IMR-90 (cell line): Measurements from ENCODE around the gene EMP1. TPM values are rescaled to one million over a fixed set of nuclear protein-coding genes. Genes with fewer than 3 reads are reported as not detected.

ENCODE experiments used
- ATAC-seq: fragments of 200-7000 bp; cut with Tn5 transposase; 2 replicates; pipeline ENCODE4 v1.9.1; 2020; ENCODE audit warnings: low read depth, mild to moderate bottlenecking, moderate library complexity
- BruUV-seq: library from RNA; stranded (reverse); fragments of 400-500 nt; replicated peaks from 2 replicates; lab custom pipeline; 2021; lab: Mats Ljungman, UMichigan
- CTCF ChIA-PET: fragments of 300-600 bp; formaldehyde crosslinking; extraction: SDS; loops from one replicate; lab custom pipeline; 2021; ENCODE audit warnings: antibody characterized with exemption; lab: Yijun Ruan, JAX
- POLR2A ChIA-PET: fragments of 300-600 bp; sonication (Branson Sonifier 250); formaldehyde crosslinking; loops from one replicate; lab custom pipeline; 2022; ENCODE audit warnings: antibody characterized with exemption; ENCODE audit not compliant: unreplicated experiment; lab: Charles Lee
- DNase-seq: peaks from one replicate; pipeline ENCODE4 v3.0.0; 2013
- H2AFZ ChIP-seq: replicated peaks from 2 replicates; pipeline ENCODE3; 2013; ENCODE audit warnings: low read length, mild to moderate bottlenecking; ENCODE audit not compliant: poor library complexity
- H2AK5ac ChIP-seq: 2 replicates; pipeline ENCODE4 v1.6.1; 2013; ENCODE audit warnings: low read depth, low read length, inconsistent platforms
- H2AK9ac ChIP-seq: replicated peaks from 2 replicates; pipeline ENCODE3; 2013; ENCODE audit warnings: mild to moderate bottlenecking, low read depth, low read length, moderate library complexity; ENCODE audit not compliant: poor library complexity
- H2BK120ac ChIP-seq: 2 replicates; pipeline ENCODE4 v1.6.1; 2013; ENCODE audit warnings: low read depth, low read length, inconsistent platforms
- H2BK15ac ChIP-seq: 3 replicates; pipeline ENCODE4 v1.6.1; 2013; ENCODE audit warnings: low read depth, low read length, inconsistent platforms
- H2BK20ac ChIP-seq: 2 replicates; pipeline ENCODE4 v1.6.1; 2013; ENCODE audit warnings: low read depth, mild to moderate bottlenecking, inconsistent platforms, low read length, moderate library complexity
- H2BK5ac ChIP-seq: 2 replicates; pipeline ENCODE4 v1.6.1; 2013; ENCODE audit warnings: mild to moderate bottlenecking, low read depth, low read length, inconsistent platforms; ENCODE audit not compliant: poor library complexity, severe bottlenecking
- H3K14ac ChIP-seq: replicated peaks from 2 replicates; pipeline ENCODE4 v1.6.1; 2013; ENCODE audit warnings: low read depth, low read length, inconsistent platforms
- H3K18ac ChIP-seq: 2 replicates; pipeline ENCODE4 v1.6.1; 2013; ENCODE audit warnings: low read depth, low read length, control low read depth
- H3K23ac ChIP-seq: 2 replicates; pipeline ENCODE4 v1.6.1; 2013; ENCODE audit warnings: low read depth, low read length, inconsistent platforms
- H3K27ac ChIP-seq: 2 replicates; pipeline ENCODE4 v1.5.1; 2013; ENCODE audit warnings: mild to moderate bottlenecking, control low read depth, low read length; ENCODE audit not compliant: insufficient read depth
- H3K27me3 ChIP-seq: 2 replicates; pipeline ENCODE4 v1.6.1; 2013; ENCODE audit warnings: low read length; ENCODE audit not compliant: control insufficient read depth, insufficient read depth
- H3K36me3 ChIP-seq: 2 replicates; pipeline ENCODE4 v1.6.1; 2013; ENCODE audit warnings: low read length, mixed read lengths; ENCODE audit not compliant: control insufficient read depth, insufficient read depth
- H3K4ac ChIP-seq: 2 replicates; pipeline ENCODE4 v1.6.1; 2013; ENCODE audit warnings: low read depth, low read length, inconsistent platforms
- H3K4me1 ChIP-seq: 2 replicates; pipeline ENCODE4 v1.6.1; 2013; ENCODE audit warnings: low read length, mixed read lengths; ENCODE audit not compliant: control insufficient read depth, insufficient read depth
- H3K4me2 ChIP-seq: 2 replicates; pipeline ENCODE4 v1.6.1; 2013; ENCODE audit warnings: low read depth, mild to moderate bottlenecking, control low read depth, low read length, moderate library complexity
- H3K4me3 ChIP-seq: 2 replicates; pipeline ENCODE4 v1.5.1; 2013; ENCODE audit warnings: low read depth, mild to moderate bottlenecking, control low read depth, low read length, moderate library complexity; ENCODE audit not compliant: insufficient read depth
- H3K56ac ChIP-seq: 2 replicates; pipeline ENCODE4 v1.6.1; 2013; ENCODE audit warnings: low read length, inconsistent platforms; ENCODE audit not compliant: insufficient read depth; ENCODE audit errors: extremely low read depth
- H3K79me1 ChIP-seq, 2 experiments: 2 replicates each; pipeline ENCODE4 v1.6.1; 2013; ENCODE audit warnings: low read length in 2 of 2, inconsistent platforms in 1 of 2, low read depth in 1 of 2
- H3K9ac ChIP-seq: 2 replicates; pipeline ENCODE4 v1.6.1; 2013; ENCODE audit warnings: low read depth, low read length, control low read depth
- H3K9me1 ChIP-seq: 2 replicates; pipeline ENCODE4 v1.6.1; 2013; ENCODE audit warnings: low read length, inconsistent platforms; ENCODE audit not compliant: insufficient read depth
- H3K9me3 ChIP-seq: 2 replicates; pipeline ENCODE4 v1.6.1; 2013; ENCODE audit warnings: low read length; ENCODE audit not compliant: control insufficient read depth, insufficient read depth
- H4K20me1 ChIP-seq: 2 replicates; pipeline ENCODE4 v1.6.1; 2013; ENCODE audit warnings: low read length, inconsistent platforms; ENCODE audit not compliant: insufficient read depth
- H4K5ac ChIP-seq: 2 replicates; pipeline ENCODE4 v1.6.1; 2013; ENCODE audit warnings: mild to moderate bottlenecking, low read depth, low read length, control low read depth
- H4K8ac ChIP-seq, 2 experiments: 2 replicates each; pipeline ENCODE4 v1.6.1; 2013; ENCODE audit warnings: low read depth in 2 of 2, low read length in 2 of 2, control low read depth in 1 of 2, inconsistent platforms in 1 of 2
- H4K91ac ChIP-seq: 2 replicates; pipeline ENCODE4 v1.6.1; 2013; ENCODE audit warnings: low read depth, low read length, inconsistent platforms; ENCODE audit not compliant: insufficient read depth
- BHLHE40 ChIP-seq: fragments of 150-350 bp; IDR thresholded peaks from 2 replicates; pipeline ENCODE4 v1.6.1; 2016; ENCODE audit warnings: mild to moderate bottlenecking, low read depth, low read length
- SMC3 ChIP-seq: fragments of 150-350 bp; IDR thresholded peaks from 2 replicates; pipeline ENCODE4 v1.6.1; 2016; ENCODE audit warnings: low read depth, mild to moderate bottlenecking, antibody characterized with exemption, low read length, moderate library complexity
- WGBS, 2 experiments: methylation state at CpG; one replicate each; pipeline versions ENCODE4 v1.1.5 to v1.1.7; 2013; ENCODE audit warnings: missing lambda C conversion rate in 2 of 2; ENCODE audit not compliant: insufficient read length in 1 of 2; ENCODE audit errors: extremely low coverage in 2 of 2; 5-methylcytosine and 5-hydroxymethylcytosine counted together
- dilution Hi-C: fragments of 300-500 bp; cut with HindIII; formaldehyde crosslinking; loops from one replicate; pipeline ENCODE4 v1.14.3; 2018; ENCODE audit warnings: low sequenced_read_pairs; ENCODE audit not compliant: unreplicated experiment
- in situ Hi-C: fragments of 300-500 bp; cut with MboI; formaldehyde crosslinking; loops from 3 replicates; pipeline ENCODE4 v1.14.3; 2019; ENCODE audit warnings: low sequenced_read_pairs, inconsistent platforms, mixed read lengths
- intact Hi-C: fragments of 100-400 bp; cut with micrococcal nuclease; formaldehyde crosslinking; loops from 2 replicates; pipeline ENCODE4 v1.10.0; 2022
- polyA plus RNA-seq, 3 experiments: library from polyadenylated mRNA; depleted of rRNA; stranded (reverse); fragments of >200 nt; gene quantifications; 2 replicates each; pipeline ENCODE4 v1.2.3, GENCODE V29; 2012; ENCODE audit warnings: low replicate concordance in 1 of 3
- total RNA-seq: library from RNA; depleted of rRNA; stranded (reverse); fragments of >200 nt; gene quantifications from 2 replicates; pipeline ENCODE4 v1.2.3, GENCODE V29; 2012

Gene EMP1
- total and polyA plus RNA-seq, 2 of the 4 experiments (the other 2 are of a cell fraction) = 137 to 201 TPM

GRCh38 chr12:13177373-13177772 lies 19.2 kb upstream of the EMP1 start:
- 0 out of 4 replicates have a peak, but pooled peaks cover 0 to 7% of the 10 kb centered on the region in 2 experiments for H3K79me1 ChIP-seq
- H3K4me3 ChIP-seq = no peak overlapping the region
- no peak overlapping the region for H4K91ac ChIP-seq
- no peak overlapping the region for H3K4me2 ChIP-seq
- DNase-seq (no peak), ATAC-seq (no peak)
- no peak overlapping the region for H2BK15ac ChIP-seq
- no peak overlapping the region for H3K9ac ChIP-seq
- H3K14ac ChIP-seq = no peak overlapping the region
- no peaks in the 10 kb centered on the region for H3K36me3 ChIP-seq
- CTCF ChIA-PET = no interaction called here
- BruUV-seq = no TSS peak
- POLR2A ChIA-PET = no interaction called here
- H2AFZ ChIP-seq = no peak overlapping the region
- peaks cover 25% of the 10 kb centered on the region for H3K4me1 ChIP-seq
- in situ Hi-C loops (no loop called here), dilution Hi-C loops (no loop called here), intact Hi-C loops (no loop called here)
- no peak overlapping the region for H2BK5ac ChIP-seq
- H4K5ac ChIP-seq = no peak overlapping the region
- H4K20me1 ChIP-seq = no peaks in the 10 kb centered on the region
- no peaks in the 10 kb centered on the region for H3K9me3 ChIP-seq
- H2BK120ac ChIP-seq = no peak overlapping the region
- WGBS, 2 experiments = no CpG with 5 or more reads among the region's 4 CpGs
- no peak overlapping the region for H3K56ac ChIP-seq
- peak; percentile 50 for TF ChIP-seq BHLHE40
- TF ChIP-seq SMC3 = no peak
- H3K27me3 ChIP-seq = no peaks in the 10 kb centered on the region
- no peak overlapping the region for H4K8ac ChIP-seq
- H3K18ac ChIP-seq = no peak overlapping the region
- no peak overlapping the region for H2BK20ac ChIP-seq
- H3K23ac ChIP-seq = no peak overlapping the region
- no peak overlapping the region for H3K27ac ChIP-seq
- H3K9me1 ChIP-seq = peaks cover 21% of the 10 kb centered on the region
- H2AK9ac ChIP-seq = no peak overlapping the region
- peak overlapping the region; percentile 54; the same call in 1 of the 2 replicates for H2AK5ac ChIP-seq
- H3K4ac ChIP-seq = no peak overlapping the region
